Ovary (tissue), 9 donors: ENCODE results near the gene FANCC. TPM values are rescaled to one million over a fixed set of nuclear protein-coding genes. Genes with fewer than 3 reads are reported as not detected.

Source experiments
- DNase-seq, 5 donors: peaks; one replicate each; pipeline ENCODE4 v3.0.0-alpha.2; 2019 to 2020
- H3K27ac ChIP-seq, 2 donors: fragments of 200-600 bp; one replicate each; pipeline versions ENCODE4 v1.5.1 to v1.8.0; 2019 to 2022
- H3K27me3 ChIP-seq: fragments of 200-600 bp; one replicate; pipeline ENCODE4 v1.8.0; 2022
- H3K36me3 ChIP-seq: fragments of 200-600 bp; sonication (generic); one replicate; pipeline ENCODE4 v1.5.1; 2019
- H3K4me1 ChIP-seq: one replicate; pipeline ENCODE4 v1.8.1; 2013; ENCODE audit warnings: mild to moderate bottlenecking, moderate library complexity; ENCODE audit not compliant: insufficient read depth
- H3K4me3 ChIP-seq: fragments of 200-600 bp; sonication (generic); one replicate; pipeline ENCODE4 v1.5.1; 2017
- H3K9me3 ChIP-seq, 2 donors: fragments of 200-600 bp in 1 of 2; sonication (generic) in 1 of 2; one replicate each; pipeline versions ENCODE4 v1.5.1 to v1.8.1; 2013 to 2019; ENCODE audit warnings: mild to moderate bottlenecking in 1 of 2, moderate library complexity in 1 of 2
- EP300 ChIP-seq: sonication (generic); formaldehyde crosslinking; IDR thresholded peaks from one replicate; pipeline ENCODE4 v1.6.1; 2017; ENCODE audit warnings: antibody characterized with exemption
- POLR2A ChIP-seq: fragments of 450-650 bp; IDR thresholded peaks from one replicate; pipeline ENCODE4 v1.6.1; 2017; ENCODE audit warnings: antibody characterized with exemption, mild to moderate bottlenecking, moderate library complexity
- WGBS, 3 donors: extraction: QIAGEN DNeasy Blood & Tissue Kit in 1 of 3; methylation state at CpG; one replicate each; pipeline versions ENCODE4 v1.1.5 to v1.1.7; 2013 to 2017; 5-methylcytosine and 5-hydroxymethylcytosine counted together
- intact Hi-C, 4 donors: fragments of 100-400 bp; cut with DNase I; formaldehyde crosslinking; loops; one replicate each; pipeline versions ENCODE4 v1.11.0 to v1.15.1; 2022 to 2023
- polyA plus RNA-seq, 2 donors: library from polyadenylated mRNA; stranded (reverse); fragments of 200-250 nt in 1 of 2; fragments of 350-450 nt in 1 of 2; fragmentation: Illumina TruSeq in 1 of 2; extraction: RNeasy Lipid Tissue Mini Kit (QIAGEN cat#74804) in 1 of 2; gene quantifications; one replicate each; pipeline ENCODE4 v1.2.3, GENCODE V29; 2013 to 2014
- total RNA-seq, 7 donors: library from RNA; depleted of rRNA in 2 of 7; stranded (reverse); fragments of >200 nt in 2 of 7; fragmentation: NEBNext Ultra II Directional in 3 of 7; extraction: Animal tissue kit (Norgen Biotek cat#: 25700) in 3 of 7; gene quantifications; one replicate each; pipeline versions ENCODE4 v1.1.0 to v1.2.4, GENCODE V29; 2016 to 2023
- TF ChIP-seq, protein P1 (sequence below), 3 donors: fragments of 450-650 bp in 2 of 3; fragments of 200-600 bp in 1 of 3; IDR thresholded peaks; one replicate each; pipeline versions ENCODE4 v1.5.1 to v1.8.0; 2016 to 2022; ENCODE audit warnings: antibody characterized with exemption in 3 of 3, mild to moderate bottlenecking in 1 of 3
- donor health status: DM: no; HTN: no; CAD: no; lungs with moderate emphysema.
- donor health status: DM: no; HTN: no; CAD: no.
- donor health status: Bipolar disorder and iron deficiency.
- donor health status: DM: yes; HTN: yes; CAD: no.
- donor health status: DM: no; HTN: no; CAD: no.
- donor health status: DM: yes; HTN: yes; CAD: no.

The FANCC gene
- total and polyA plus RNA-seq, 9 donors = 2.9 to 7.5 (median 4.9) TPM

DNA sequence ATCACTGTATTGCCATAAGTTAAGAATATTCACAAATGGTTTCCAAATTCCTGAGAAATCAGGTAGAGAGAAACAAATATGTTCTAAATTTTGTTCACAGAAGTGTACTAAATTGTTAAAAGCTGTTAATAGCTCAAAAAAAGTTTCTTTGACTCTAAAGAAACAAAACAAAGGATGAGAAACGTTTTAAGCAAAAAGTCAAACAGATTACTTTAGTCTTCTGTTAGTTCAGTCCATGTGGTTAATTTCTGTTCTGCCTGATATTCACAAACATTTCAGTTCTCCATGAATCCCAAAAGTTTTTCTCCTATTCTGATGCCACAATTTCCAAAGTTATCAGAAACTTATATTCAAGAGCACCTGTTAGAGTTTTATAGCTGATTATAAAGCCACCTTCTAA lies 7.7 kb upstream of the FANCC start:
- intact Hi-C loops = no loop called here
- Histone ChIP-seq H3K27ac (no peak overlapping the region), H3K4me3 (no peak overlapping the region), H3K27me3 (no peaks in the 10 kb centered on the region), H3K36me3 (no peaks in the 10 kb centered on the region), H3K4me1 (no peaks in the 10 kb centered on the region), H3K9me3 (no peaks in the 10 kb centered on the region)
- 45 to 60% (median 45%) methylated on average over 1 of the region's 1 CpG for WGBS, 3 donors
- TF ChIP-seq EP300 (no peak), POLR2A (no peak)
- TF ChIP-seq, protein P1, sequence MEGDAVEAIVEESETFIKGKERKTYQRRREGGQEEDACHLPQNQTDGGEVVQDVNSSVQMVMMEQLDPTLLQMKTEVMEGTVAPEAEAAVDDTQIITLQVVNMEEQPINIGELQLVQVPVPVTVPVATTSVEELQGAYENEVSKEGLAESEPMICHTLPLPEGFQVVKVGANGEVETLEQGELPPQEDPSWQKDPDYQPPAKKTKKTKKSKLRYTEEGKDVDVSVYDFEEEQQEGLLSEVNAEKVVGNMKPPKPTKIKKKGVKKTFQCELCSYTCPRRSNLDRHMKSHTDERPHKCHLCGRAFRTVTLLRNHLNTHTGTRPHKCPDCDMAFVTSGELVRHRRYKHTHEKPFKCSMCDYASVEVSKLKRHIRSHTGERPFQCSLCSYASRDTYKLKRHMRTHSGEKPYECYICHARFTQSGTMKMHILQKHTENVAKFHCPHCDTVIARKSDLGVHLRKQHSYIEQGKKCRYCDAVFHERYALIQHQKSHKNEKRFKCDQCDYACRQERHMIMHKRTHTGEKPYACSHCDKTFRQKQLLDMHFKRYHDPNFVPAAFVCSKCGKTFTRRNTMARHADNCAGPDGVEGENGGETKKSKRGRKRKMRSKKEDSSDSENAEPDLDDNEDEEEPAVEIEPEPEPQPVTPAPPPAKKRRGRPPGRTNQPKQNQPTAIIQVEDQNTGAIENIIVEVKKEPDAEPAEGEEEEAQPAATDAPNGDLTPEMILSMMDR (IDR thresholded peaks at IDR 0.05) = no peak
- DNase-seq = no peak

DNA sequence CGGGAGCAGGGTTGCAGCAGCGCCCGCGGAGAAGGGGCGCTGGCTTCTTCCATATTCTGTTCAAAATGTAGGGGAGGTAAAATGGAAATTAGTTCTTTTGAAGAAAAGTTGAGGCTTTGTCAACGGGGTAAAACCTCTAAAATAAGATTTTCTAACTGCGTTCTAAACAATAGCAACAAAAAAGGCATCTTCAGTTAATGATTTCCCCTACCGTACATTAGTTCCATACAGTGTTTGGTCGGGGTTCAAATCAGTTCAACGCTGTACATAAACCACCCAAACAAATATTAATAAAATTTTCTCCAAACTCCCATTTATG lies 343 bp upstream of the FANCC start:
- Histone ChIP-seq H3K27me3 (no peaks in the 10 kb centered on the region), H3K36me3 (no peaks in the 10 kb centered on the region), H3K4me1 (no peaks in the 10 kb centered on the region), H3K4me3 (peak overlapping the region; percentile 97), H3K27ac (peak overlapping the region; percentile 67 to 77), H3K9me3 (no peaks in the 10 kb centered on the region)
- TF ChIP-seq, protein P1 (IDR thresholded peaks at IDR 0.05) = no peak
- TF ChIP-seq EP300 (no peak), POLR2A (no peak)
- no peak for DNase-seq
- intact Hi-C loops = loop anchor here in 1 of 4 donors (5.0 kb wide), 1 partner anchor 899 kb away; no protein-coding TSS in a partner anchor
- 5 to 8% (median 5%) methylated on average over 10 of the region's 10 CpGs for WGBS, 3 donors

DNA sequence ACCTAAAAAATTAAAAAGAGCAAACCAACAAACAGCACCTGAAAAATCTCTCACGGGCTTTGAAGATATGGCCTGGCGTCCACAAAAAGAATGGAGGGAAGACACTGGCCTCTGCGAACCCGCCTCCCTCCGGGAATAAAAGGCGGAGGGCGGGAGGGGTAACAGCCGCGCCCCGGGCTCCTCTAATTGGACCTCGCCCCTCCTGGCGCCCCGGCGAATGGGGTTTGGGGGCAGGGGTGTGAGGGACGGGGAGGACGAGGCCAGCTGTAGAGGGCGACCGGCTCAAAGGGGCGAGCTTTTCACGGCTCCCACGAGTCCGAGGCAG lies 753 bp downstream of the FANCC start:
- Histone ChIP-seq H3K4me3 (peak overlapping the region; percentile 97), H3K36me3 (no peaks in the 10 kb centered on the region), H3K27me3 (no peaks in the 10 kb centered on the region), H3K9me3 (no peaks in the 10 kb centered on the region), H3K27ac (peak overlapping the region; percentile 67 to 77), H3K4me1 (peaks cover 2% of the 10 kb centered on the region)
- DNase-seq = peak in 1 of 5 donors; percentile 33
- TF ChIP-seq, protein P1 (IDR thresholded peaks at IDR 0.05) = no peak
- TF ChIP-seq POLR2A (no peak), EP300 (no peak)
- intact Hi-C loops = loop anchor here in 1 of 4 donors (5.0 kb wide), 1 partner anchor 901 kb away; no protein-coding TSS in a partner anchor
- WGBS, 3 donors = 0 to 1% (median 0%) methylated on average over 19 to 22 of the region's 22 CpGs

DNA sequence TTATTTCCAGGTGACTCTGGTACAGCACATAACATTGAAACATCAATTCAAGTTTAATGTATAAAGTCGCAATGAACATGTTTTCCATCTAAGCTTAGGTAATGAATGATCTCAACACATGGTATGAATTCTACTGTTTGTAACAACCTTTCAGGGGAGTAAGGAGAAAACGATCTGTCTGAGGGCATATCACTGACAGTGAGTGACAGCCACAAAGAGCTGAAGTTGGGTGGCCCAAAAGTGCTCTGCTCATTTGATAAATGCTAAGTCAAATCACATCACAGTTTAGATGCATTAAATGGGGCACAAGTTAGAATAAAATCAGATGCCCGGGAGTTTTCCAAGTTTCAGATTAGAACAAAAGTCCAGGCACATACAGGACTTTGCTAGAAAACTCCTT lies 1.2 kb downstream of the FANCC start:
- peaks cover 2% of the 10 kb centered on the region for H3K4me1 ChIP-seq
- no peak for DNase-seq
- H3K4me3 ChIP-seq = peak overlapping the region; percentile 97
- no peak overlapping the region for H3K27ac ChIP-seq
- 39 to 43% (median 39%) methylated on average over 3 of the region's 3 CpGs for WGBS, 3 donors
- TF ChIP-seq POLR2A (no peak), EP300 (no peak)
- TF ChIP-seq, protein P1 (IDR thresholded peaks at IDR 0.05) = no peak
- H3K27me3 ChIP-seq = no peaks in the 10 kb centered on the region
- intact Hi-C loops = loop anchor here in 1 of 4 donors (5.0 kb wide), 1 partner anchor 901 kb away; no protein-coding TSS in a partner anchor
- no peaks in the 10 kb centered on the region for H3K9me3 ChIP-seq
- H3K36me3 ChIP-seq = no peaks in the 10 kb centered on the region
